CD4-positive, CD25-positive, alpha-beta regulatory T cell (primary cell): Measurements from ENCODE around the gene RASGRP4. TPM values are rescaled to one million over a fixed set of nuclear protein-coding genes. Genes with fewer than 3 reads are reported as not detected.
"Not testable (repeated sequence)": the region's sequence is repeated elsewhere in the genome, so short reads cannot be mapped to it uniquely, and the experiment has no call there.

ENCODE experiments used
- ATAC-seq, 2 donors: fragments of 150-1000 bp; cut with Tn5 transposase; one replicate each; pipeline ENCODE4 v1.10.0; 2021; ENCODE audit warnings: low read depth in 2 of 2, moderate number of reproducible peaks in 2 of 2, moderate library complexity in 1 of 2
- DNase-seq, 3 donors: peaks; one replicate each; pipeline versions ENCODE4 v3.0.0 to v3.0.0-alpha.2; 2012 to 2022; ENCODE audit warnings: mixed read lengths in 1 of 3
- H3K27ac ChIP-seq: one replicate; pipeline ENCODE4 v1.7.0; 2013; ENCODE audit warnings: mild to moderate bottlenecking, low read length; ENCODE audit not compliant: insufficient read depth, poor library complexity, severe bottlenecking
- H3K27me3 ChIP-seq: one replicate; pipeline ENCODE4 v1.7.0; 2013; ENCODE audit warnings: low read length; ENCODE audit not compliant: control insufficient read depth, insufficient read depth
- H3K36me3 ChIP-seq: one replicate; pipeline ENCODE4 v1.7.0; 2013; ENCODE audit warnings: mild to moderate bottlenecking, low read length, moderate library complexity; ENCODE audit not compliant: control insufficient read depth, insufficient read depth
- H3K4me1 ChIP-seq: 2 replicates; pipeline ENCODE4 v1.7.0; 2013; ENCODE audit warnings: mild to moderate bottlenecking, low read length; ENCODE audit not compliant: insufficient read depth, control insufficient read depth, poor library complexity, severe bottlenecking
- H3K4me3 ChIP-seq: one replicate; pipeline ENCODE4 v1.7.0; 2013; ENCODE audit warnings: low read depth, mild to moderate bottlenecking, low read length, moderate library complexity
- H3K9me3 ChIP-seq, 2 experiments: 1 replicate in 1 of 2; 2 replicates in 1 of 2; pipeline ENCODE4 v1.7.0; 2013; ENCODE audit warnings: low read length in 2 of 2, mild to moderate bottlenecking in 1 of 2, moderate library complexity in 1 of 2; ENCODE audit not compliant: control insufficient read depth in 2 of 2
- H3K27ac Mint-ChIP-seq, 3 donors: one replicate each; pipeline ENCODE4 v1.8.0; 2020 to 2022; ENCODE audit warnings: mild to moderate bottlenecking in 3 of 3, mixed read lengths in 3 of 3, moderate library complexity in 2 of 3
- H3K27me3 Mint-ChIP-seq: one replicate; pipeline ENCODE4 v1.8.0; 2022; ENCODE audit warnings: mild to moderate bottlenecking, mixed read lengths
- H3K36me3 Mint-ChIP-seq: one replicate; pipeline ENCODE4 v1.8.0; 2020; ENCODE audit warnings: mixed read lengths
- H3K4me1 Mint-ChIP-seq, 4 donors: one replicate each; pipeline ENCODE4 v1.8.0; 2020 to 2022; ENCODE audit warnings: mixed read lengths in 4 of 4, mild to moderate bottlenecking in 1 of 4
- H3K4me3 Mint-ChIP-seq, 4 donors: one replicate each; pipeline ENCODE4 v1.8.0; 2020 to 2022; ENCODE audit warnings: mild to moderate bottlenecking in 4 of 4, mixed read lengths in 4 of 4, moderate library complexity in 3 of 4
- H3K9me3 Mint-ChIP-seq, 7 donors: one replicate each; pipeline ENCODE4 v1.8.0; 2020 to 2022; ENCODE audit warnings: mixed read lengths in 7 of 7, mild to moderate bottlenecking in 3 of 7, moderate library complexity in 2 of 7
- polyA plus RNA-seq, 4 donors: library from polyadenylated mRNA; unstranded; fragments of 300-500 nt; fragmentation: Illumina TruSeq; gene quantifications; one replicate each; pipeline ENCODE4 v1.2.3, GENCODE V29; 2021
- total RNA-seq: library from RNA; stranded (reverse); gene quantifications from one replicate; pipeline ENCODE4 v1.2.3, GENCODE V29; 2022

Gene RASGRP4
- total and polyA plus RNA-seq, 5 donors from 2014 or later: 1.6 to 10.9 (median 6.7) TPM

GRCh38 chr19:38412491-38412890 is 13.5 kb downstream of the RASGRP4 start:
- Mint-ChIP-seq H3K4me1 (peaks cover 0 to 11% (median 4%) of the 10 kb centered on the region in 4 donors), H3K36me3 (no peaks in the 10 kb centered on the region), H3K27me3 (no peaks in the 10 kb centered on the region), H3K9me3 (no peaks in the 10 kb centered on the region), H3K4me3 (peak overlapping the region in 1 of 4 donors; percentile 2), H3K27ac (peak overlapping the region in 1 of 3 donors; percentile 76)
- Histone ChIP-seq H3K4me3 (no peak overlapping the region), H3K27ac (no peak overlapping the region), H3K36me3 (peaks cover 2% of the 10 kb centered on the region), H3K9me3 (no peaks in the 10 kb centered on the region), H3K4me1 (peaks cover 4% of the 10 kb centered on the region), H3K27me3 (no peaks in the 10 kb centered on the region)
- no peak for DNase-seq
- no peak for ATAC-seq

DNA sequence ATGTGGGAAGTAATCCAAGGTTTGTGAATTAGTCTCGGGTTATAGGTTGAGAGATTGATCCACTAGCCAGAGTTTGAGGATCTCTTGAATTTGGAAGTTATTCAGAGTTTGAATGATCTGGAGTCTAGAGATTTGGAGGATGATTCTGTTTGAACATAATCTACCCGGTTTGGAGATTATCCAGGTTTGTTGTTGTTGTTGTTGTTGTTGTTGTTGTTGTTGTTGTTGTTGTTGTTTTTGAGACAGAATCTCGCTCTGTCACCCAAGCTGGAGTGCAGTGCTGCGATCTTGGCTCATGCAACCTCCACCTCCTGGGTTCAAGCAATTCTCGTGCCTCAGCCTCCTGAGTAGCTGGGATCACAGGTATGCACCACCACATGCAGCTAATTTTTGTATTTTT is 14.1 kb downstream of the RASGRP4 start:
- not testable (repeated sequence) for DNase-seq, H3K4me1 Mint-ChIP-seq, H3K9me3 Mint-ChIP-seq, H3K27me3 ChIP-seq, H3K4me1 ChIP-seq, H3K4me3 Mint-ChIP-seq, H3K27ac ChIP-seq, H3K27me3 Mint-ChIP-seq, H3K9me3 ChIP-seq, H3K36me3 ChIP-seq, H3K4me3 ChIP-seq, H3K36me3 Mint-ChIP-seq, ATAC-seq
- peak overlapping the region in 2 of 3 donors; percentile 38 to 76 for H3K27ac Mint-ChIP-seq

GRCh38 chr19:38411041-38411712 is 14.8 kb downstream of the RASGRP4 start:
- H3K36me3 Mint-ChIP-seq: peaks cover 3% of the 10 kb centered on the region
- H3K9me3 Mint-ChIP-seq: no peaks in the 10 kb centered on the region
- H3K4me3 Mint-ChIP-seq: no peak overlapping the region
- Histone ChIP-seq H3K27ac (no peak overlapping the region), H3K4me1 (no peaks in the 10 kb centered on the region), H3K27me3 (no peaks in the 10 kb centered on the region), H3K4me3 (no peak overlapping the region), H3K36me3 (peaks cover 11% of the 10 kb centered on the region), H3K9me3 (no peaks in the 10 kb centered on the region)
- DNase-seq (no peak), ATAC-seq (no peak)
- no peaks in the 10 kb centered on the region for H3K27me3 Mint-ChIP-seq
- no peaks in the 10 kb centered on the region for H3K4me1 Mint-ChIP-seq
- peak overlapping the region in 1 of 3 donors; percentile 38 for H3K27ac Mint-ChIP-seq

DNA sequence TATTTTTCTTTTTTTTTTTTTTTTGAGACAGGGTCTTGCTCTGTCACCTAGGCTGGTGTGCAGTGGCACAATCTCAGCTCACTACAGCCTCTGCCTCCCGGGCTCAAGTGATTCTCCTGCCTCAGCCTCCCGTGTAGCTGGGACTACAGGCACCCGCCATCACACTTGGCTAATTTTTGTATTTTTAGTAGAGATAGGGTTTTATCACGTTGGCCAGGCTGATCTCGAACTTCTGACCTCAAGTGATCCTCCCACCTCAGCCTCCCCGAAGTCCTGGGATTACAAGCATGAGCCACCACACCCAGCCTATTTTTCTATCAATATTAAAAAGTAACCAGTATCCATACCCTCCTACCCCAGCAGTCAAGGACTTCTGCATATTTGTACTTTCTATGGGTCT is 15.6 kb downstream of the RASGRP4 start:
- not testable (repeated sequence) for H3K36me3 Mint-ChIP-seq, H3K27ac ChIP-seq, H3K4me1 ChIP-seq, H3K27me3 Mint-ChIP-seq, H3K4me3 Mint-ChIP-seq, H3K27me3 ChIP-seq, H3K9me3 Mint-ChIP-seq, DNase-seq, H3K4me1 Mint-ChIP-seq, H3K9me3 ChIP-seq, H3K4me3 ChIP-seq, ATAC-seq
- H3K36me3 ChIP-seq: peaks cover 13% of the 10 kb centered on the region
- peak overlapping the region in 1 of 3 donors; percentile 52 for H3K27ac Mint-ChIP-seq

GRCh38 chr19:38409631-38410133 is 16.3 kb downstream of the RASGRP4 start:
- Histone ChIP-seq H3K27ac (no peak overlapping the region), H3K36me3 (peaks cover 16% of the 10 kb centered on the region), H3K9me3 (no peaks in the 10 kb centered on the region), H3K4me3 (no peak overlapping the region), H3K4me1 (peaks cover 2% of the 10 kb centered on the region), H3K27me3 (no peaks in the 10 kb centered on the region)
- H3K36me3 Mint-ChIP-seq: peaks cover 8% of the 10 kb centered on the region
- ATAC-seq: no peak
- H3K27ac Mint-ChIP-seq: no peak overlapping the region
- no peaks in the 10 kb centered on the region for H3K9me3 Mint-ChIP-seq
- peaks cover 0 to 7% (median 0%) of the 10 kb centered on the region in 4 donors for H3K4me1 Mint-ChIP-seq
- no peak for DNase-seq
- peak overlapping the region in 1 of 4 donors; percentile 48 for H3K4me3 Mint-ChIP-seq
- H3K27me3 Mint-ChIP-seq: no peaks in the 10 kb centered on the region

- Histone ChIP-seq H3K27ac (no peak overlapping the region), H3K4me3 (no peak overlapping the region), H3K9me3 (no peaks in the 10 kb centered on the region), H3K27me3 (no peaks in the 10 kb centered on the region), H3K4me1 (peaks cover 13% of the 10 kb centered on the region), H3K36me3 (peaks cover 16% of the 10 kb centered on the region)
- Mint-ChIP-seq H3K9me3 (no peaks in the 10 kb centered on the region), H3K4me3 (peak overlapping the region; percentile 43 to 89 (median 71)), H3K4me1 (peaks cover 0 to 26% (median 4%) of the 10 kb centered on the region in 4 donors), H3K27me3 (no peaks in the 10 kb centered on the region), H3K27ac (peak overlapping the region in 1 of 3 donors; percentile 56), H3K36me3 (peaks cover 11% of the 10 kb centered on the region)
- ATAC-seq: no peak
- DNase-seq: no peak
Measured at GRCh38 chr19:38405276-38405675, 20.7 kb downstream of the RASGRP4 start.

GRCh38 chr19:38404858-38405257 is 21.2 kb downstream of the RASGRP4 start:
- Mint-ChIP-seq H3K4me3 (peak overlapping the region; percentile 69 to 90 (median 82)), H3K36me3 (peaks cover 13% of the 10 kb centered on the region), H3K4me1 (peaks cover 0 to 26% (median 4%) of the 10 kb centered on the region in 4 donors), H3K27me3 (no peaks in the 10 kb centered on the region), H3K27ac (peak overlapping the region in 2 of 3 donors; percentile 62 to 95), H3K9me3 (no peaks in the 10 kb centered on the region)
- Histone ChIP-seq H3K4me3 (no peak overlapping the region), H3K9me3 (no peaks in the 10 kb centered on the region), H3K27ac (no peak overlapping the region), H3K27me3 (no peaks in the 10 kb centered on the region), H3K4me1 (peaks cover 13% of the 10 kb centered on the region), H3K36me3 (peaks cover 16% of the 10 kb centered on the region)
- ATAC-seq (no peak), DNase-seq (no peak)
